Germinal center (tissue), 1 donor: ENCODE results near the gene ADGRL1.
"Not testable (repeated sequence)": the region's sequence is repeated elsewhere in the genome, so short reads cannot be mapped to it uniquely, and the experiment has no call there.

Experiments used
- DNase-seq: peaks from one replicate; pipeline ENCODE4 v3.0.0; 2012; ENCODE audit warnings: mixed read lengths, low spot score

Gene ADGRL1

GRCh38 chr19:14205452-14206287 is at the start of gene ADGRL1:
ADGRL1 (minus strand) TSS chr19:14206169; CDS start chr19:14183602, 22,567 bp downstream.
- DNase-seq: not testable (repeated sequence)

DNA sequence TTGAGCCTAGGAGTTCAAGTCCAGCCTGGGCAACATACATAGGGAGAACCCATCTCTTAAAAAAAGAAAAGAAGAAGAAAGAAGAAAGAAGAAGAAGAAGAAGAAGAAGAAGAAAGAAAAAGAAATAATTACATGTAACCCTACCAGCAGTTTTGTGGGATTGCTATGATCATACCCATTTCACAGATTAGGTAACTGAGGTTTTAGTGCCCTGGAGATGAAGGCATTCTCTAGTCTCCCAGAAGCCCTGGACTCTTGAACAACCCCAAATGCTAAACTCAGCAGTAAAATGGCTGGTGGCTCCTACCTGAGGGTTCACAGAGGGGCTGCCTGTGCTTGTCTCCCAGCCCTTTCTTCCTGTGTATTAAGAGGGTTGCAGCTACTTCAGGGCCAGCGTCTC is 49.3 kb upstream of the ADGRL1 start:
- DNase-seq: not testable (repeated sequence)

- not testable (repeated sequence) for DNase-seq
Measured at GRCh38 chr19:14253822-14254599, 48.0 kb upstream of the ADGRL1 start.

- DNase-seq: not testable (repeated sequence)
Measured at GRCh38 chr19:14252136-14252535, 46.2 kb upstream of the ADGRL1 start.

- no peak for DNase-seq
Measured at GRCh38 chr19:14250870-14251269, 44.9 kb upstream of the ADGRL1 start.

- not testable (repeated sequence) for DNase-seq
Measured at GRCh38 chr19:14250315-14250714, 44.3 kb upstream of the ADGRL1 start.

GRCh38 chr19:14249891-14250290 is 43.9 kb upstream of the ADGRL1 start:
- DNase-seq: not testable (repeated sequence)

DNA sequence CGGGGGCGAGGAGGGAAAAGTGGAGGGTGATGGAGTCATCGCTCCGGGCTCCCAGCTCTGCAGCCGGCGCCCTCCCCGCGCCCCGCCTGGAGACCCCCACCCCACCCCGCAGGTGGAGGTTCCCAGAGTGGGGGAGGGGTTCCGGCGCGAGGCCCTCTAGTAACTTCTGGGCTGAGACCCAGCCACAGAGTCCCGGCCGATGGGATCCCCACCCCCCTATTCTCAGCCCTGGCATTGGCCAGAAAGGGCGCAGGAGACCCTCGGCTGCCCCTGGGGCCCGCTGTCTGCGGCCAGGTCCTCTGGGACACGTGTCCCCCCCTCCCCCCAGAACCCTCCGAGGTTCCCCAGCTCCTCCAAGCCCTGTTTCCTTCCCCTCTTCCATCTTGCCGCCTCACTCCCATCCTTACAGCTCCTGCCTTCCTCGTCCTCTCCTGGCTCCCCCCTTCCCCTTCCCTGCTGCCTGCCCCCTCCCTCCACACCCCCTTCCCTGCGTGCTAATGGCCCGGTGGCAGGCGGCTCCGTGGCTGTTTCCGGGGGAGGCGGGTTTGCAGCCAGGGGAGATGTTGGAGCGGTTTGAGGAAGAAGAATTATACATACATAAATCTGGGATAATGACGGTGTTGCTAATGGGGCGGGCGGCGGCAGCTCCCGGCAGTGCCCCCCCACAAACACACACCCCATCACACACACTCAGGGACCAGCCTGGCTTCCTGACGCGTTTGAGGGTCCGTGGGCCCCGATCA is 43.2 kb upstream of the ADGRL1 start:
- DNase-seq: not testable (repeated sequence)

DNA sequence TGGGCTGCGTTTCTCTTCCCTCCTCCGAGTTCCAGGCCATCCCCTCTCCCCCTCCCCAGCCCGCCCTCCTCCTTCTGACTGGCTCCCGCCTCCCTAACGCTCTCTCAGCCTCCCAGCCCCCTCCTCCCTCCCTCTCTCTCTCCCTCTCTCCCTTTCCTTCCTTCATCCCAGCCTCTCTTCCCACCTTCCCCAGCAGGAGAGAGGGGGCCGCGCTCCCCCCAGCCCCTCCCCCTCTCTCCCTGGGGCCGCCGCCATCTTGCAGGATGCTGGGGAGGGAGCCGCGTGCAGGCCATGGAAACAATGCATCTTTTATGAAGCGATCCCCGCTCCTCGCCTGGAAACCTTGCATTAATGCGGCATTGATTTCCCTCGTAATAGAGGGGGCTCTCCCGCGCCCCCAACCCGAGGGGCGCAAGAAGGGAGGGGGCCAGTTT is 42.6 kb upstream of the ADGRL1 start:
- DNase-seq: no peak

DNA sequence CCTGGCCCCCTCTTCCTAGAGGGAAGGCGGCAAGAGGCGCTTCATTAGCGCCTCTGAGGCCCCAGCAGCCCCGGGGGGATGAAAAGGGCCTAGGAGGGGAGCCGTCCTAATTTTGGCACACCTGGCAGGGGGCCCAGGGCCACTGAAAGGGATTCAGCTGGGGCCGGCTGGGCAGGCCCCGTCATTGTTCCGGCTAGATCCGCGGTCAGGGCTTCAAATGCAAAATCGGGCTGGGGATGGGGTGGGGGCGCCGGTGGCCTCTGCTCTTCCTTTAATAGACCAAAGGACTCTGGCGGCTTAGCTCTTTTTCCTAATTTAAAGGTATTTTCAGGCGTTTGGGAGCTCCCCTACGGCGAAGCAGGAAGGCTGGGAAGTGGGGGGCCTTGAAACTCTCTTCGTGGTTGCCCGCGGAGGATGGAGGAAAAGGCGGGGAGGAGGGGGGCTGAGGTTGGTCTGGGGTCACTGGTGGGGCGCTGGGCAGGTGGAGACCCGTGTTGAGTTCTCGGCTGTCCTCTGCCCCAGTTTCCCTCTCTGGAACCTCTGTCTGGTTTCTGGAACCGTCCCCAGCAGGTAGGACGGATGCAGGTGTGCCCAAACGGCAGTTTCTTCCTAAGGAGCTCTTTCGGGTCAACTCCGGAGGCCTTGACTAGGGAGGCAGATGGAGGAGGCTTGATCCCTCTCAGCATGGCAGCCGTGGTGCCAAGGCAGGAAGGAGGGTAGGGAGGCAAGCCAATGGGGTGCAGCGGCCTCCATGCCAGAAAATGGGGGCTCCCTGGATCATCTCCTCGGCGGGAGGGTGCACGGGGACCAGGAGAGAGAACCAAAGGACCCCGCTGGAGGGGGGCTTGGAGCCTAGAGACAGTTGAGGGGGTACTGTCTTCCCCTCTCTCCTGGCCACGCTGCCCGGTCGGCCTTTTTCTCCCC is 41.8 kb upstream of the ADGRL1 start:
- not testable (repeated sequence) for DNase-seq

GRCh38 chr19:14247205-14247547 is 41.2 kb upstream of the ADGRL1 start:
- not testable (repeated sequence) for DNase-seq

GRCh38 chr19:14244393-14244792 is 38.4 kb upstream of the ADGRL1 start:
- not testable (repeated sequence) for DNase-seq

- DNase-seq: not testable (repeated sequence)
Measured at GRCh38 chr19:14243718-14244117, 37.7 kb upstream of the ADGRL1 start.

GRCh38 chr19:14237014-14237941 is 31.3 kb upstream of the ADGRL1 start:
- no peak for DNase-seq

DNA sequence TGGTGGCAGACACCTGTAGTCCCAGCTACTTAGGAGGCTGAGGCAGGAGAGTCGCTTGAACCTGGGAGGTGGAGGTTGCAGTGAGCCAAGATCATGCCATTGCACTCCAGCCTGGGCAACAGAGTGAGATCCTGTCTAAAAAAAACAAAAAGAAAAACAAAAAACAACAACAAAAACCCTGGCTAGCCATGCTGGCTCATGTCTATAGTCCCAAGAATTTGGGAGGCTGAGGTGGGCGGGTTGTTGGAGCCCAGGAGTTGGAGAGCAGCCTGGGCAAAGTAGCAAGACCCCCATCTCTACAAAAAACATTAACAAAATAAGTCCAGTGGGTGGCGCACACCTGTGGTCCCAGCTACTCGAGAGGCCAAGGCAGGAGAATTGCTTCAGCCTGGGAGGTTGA is 27.0 kb upstream of the ADGRL1 start:
- not testable (repeated sequence) for DNase-seq

GRCh38 chr19:14228446-14229071 is 22.6 kb upstream of the ADGRL1 start:
- DNase-seq: not testable (repeated sequence)

DNA sequence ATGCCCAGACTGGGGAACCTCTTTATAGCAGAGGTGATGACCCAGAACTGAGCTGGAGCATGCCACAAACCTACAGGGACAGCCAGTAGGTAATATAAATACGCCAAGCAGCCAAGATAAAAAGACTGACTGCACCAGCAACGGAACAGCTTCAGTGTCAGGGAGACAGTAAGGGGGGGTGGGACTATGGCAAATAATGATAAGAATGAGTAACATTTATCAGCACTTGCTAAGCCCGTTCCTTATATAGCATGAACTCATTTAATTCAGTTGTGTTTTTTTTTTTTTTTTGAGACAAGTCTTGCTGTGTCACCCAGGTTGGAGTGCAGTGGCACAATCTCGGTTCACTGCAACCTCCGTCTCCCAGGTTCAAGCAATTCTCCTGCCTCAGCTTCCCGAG is 20.5 kb upstream of the ADGRL1 start:
- DNase-seq: not testable (repeated sequence)

- DNase-seq: no peak
Measured at GRCh38 chr19:14222886-14223285, 16.9 kb upstream of the ADGRL1 start.

- DNase-seq: peak; percentile 47
Measured at GRCh38 chr19:14221345-14221744, 15.4 kb upstream of the ADGRL1 start.
